ENCODE data around the gene C1R.
"Not testable (repeated sequence)": the region's sequence is repeated elsewhere in the genome, so short reads cannot be mapped to it uniquely, and the experiment has no call there.

Gene C1R

DNA sequence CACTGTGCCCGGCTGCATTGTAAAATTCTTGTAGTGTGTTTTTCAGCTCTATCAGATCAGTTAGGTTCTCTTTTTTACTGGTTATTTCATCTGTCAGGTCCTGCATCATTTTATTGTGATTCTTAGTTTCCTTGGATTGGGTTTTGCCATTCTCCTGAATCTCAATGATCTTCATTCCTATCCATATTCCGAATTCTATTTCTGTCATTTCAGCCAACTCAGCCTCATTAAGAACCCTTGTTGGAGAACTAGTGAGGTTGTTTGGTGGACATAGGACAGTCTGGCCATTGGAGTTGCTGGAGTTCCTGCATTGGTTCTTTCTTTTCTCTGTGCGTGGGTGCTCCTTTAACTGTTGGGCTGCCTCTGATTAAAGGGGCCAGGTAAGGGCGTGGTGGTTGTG, 37.3 kb downstream of the C1R start:
- Mint-ChIP-seq H3K9me3 (peaks cover 25% of the 10 kb centered on the region), H3K36me3 (ENCODE audit: low read depth) (no peaks in the 10 kb centered on the region), H3K4me3 (no peak overlapping the region), H3K4me1 (peaks cover 5% of the 10 kb centered on the region), H3K27ac (no peak overlapping the region), H3K27me3 (ENCODE audit: low read depth, poor library complexity) (peaks cover 23% of the 10 kb centered on the region)
- TF ChIP-seq, protein P1, sequence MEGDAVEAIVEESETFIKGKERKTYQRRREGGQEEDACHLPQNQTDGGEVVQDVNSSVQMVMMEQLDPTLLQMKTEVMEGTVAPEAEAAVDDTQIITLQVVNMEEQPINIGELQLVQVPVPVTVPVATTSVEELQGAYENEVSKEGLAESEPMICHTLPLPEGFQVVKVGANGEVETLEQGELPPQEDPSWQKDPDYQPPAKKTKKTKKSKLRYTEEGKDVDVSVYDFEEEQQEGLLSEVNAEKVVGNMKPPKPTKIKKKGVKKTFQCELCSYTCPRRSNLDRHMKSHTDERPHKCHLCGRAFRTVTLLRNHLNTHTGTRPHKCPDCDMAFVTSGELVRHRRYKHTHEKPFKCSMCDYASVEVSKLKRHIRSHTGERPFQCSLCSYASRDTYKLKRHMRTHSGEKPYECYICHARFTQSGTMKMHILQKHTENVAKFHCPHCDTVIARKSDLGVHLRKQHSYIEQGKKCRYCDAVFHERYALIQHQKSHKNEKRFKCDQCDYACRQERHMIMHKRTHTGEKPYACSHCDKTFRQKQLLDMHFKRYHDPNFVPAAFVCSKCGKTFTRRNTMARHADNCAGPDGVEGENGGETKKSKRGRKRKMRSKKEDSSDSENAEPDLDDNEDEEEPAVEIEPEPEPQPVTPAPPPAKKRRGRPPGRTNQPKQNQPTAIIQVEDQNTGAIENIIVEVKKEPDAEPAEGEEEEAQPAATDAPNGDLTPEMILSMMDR (IDR thresholded peaks at IDR 0.05): no peak
- DNase-seq: no peak

DNA sequence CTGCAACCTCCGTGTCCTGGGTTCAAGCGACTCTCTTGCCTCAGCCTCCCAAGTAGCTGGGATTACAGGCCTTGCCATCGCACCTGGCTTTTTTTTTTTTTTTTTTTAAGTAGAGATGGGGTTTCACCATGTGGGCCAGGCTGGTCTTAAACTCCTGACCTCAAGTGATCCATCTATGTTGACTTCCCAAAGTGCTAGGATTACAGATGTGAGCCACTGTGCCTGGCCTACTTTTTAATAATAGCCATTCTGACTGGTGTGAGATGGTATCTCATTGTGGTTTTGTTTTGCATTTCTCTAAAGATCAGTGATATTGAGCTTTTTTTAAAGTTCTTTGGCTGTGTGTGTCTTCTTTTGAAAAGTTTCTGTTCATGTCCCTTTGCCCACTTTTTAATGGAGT, 42.3 kb downstream of the C1R start:
- Mint-ChIP-seq H3K27me3 (ENCODE audit: low read depth, poor library complexity) (peaks cover 16% of the 10 kb centered on the region), H3K9me3 (peaks cover 25% of the 10 kb centered on the region)

DNA sequence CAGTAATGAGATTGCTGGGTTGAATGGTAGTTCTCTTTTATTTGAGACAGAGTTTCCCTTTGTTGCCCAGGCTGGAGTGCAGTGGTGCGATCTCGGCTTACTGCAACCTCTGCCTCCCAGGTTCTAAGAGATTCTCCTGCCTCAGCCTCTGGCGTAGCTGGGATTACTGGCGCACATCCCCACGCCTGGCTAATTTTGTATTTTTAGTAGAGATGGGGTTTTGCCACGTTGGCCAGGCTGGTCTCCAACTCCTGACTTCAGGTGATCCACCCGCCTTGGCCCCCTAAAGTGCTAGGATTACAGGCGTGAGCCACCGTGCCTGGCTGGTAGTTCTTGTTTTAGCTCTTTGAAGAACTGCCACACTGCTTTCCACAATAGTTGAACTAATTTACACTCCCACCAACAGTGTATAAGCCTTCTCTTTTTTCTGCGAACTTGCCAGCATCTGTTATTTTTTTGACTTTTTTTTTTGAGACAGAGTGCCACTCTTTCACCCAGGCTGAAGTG, 42.7 kb downstream of the C1R start:
- H3K9me3 Mint-ChIP-seq: peaks cover 25% of the 10 kb centered on the region
- H3K36me3 Mint-ChIP-seq (ENCODE audit: low read depth); H3K27ac Mint-ChIP-seq: not testable (repeated sequence)

More for the DNA sequence above, 42.3 kb downstream of the C1R start:
- not testable (repeated sequence) for H3K4me3 Mint-ChIP-seq; DNase-seq; H3K4me1 Mint-ChIP-seq; H3K36me3 Mint-ChIP-seq (ENCODE audit: low read depth); H3K27ac Mint-ChIP-seq

DNA sequence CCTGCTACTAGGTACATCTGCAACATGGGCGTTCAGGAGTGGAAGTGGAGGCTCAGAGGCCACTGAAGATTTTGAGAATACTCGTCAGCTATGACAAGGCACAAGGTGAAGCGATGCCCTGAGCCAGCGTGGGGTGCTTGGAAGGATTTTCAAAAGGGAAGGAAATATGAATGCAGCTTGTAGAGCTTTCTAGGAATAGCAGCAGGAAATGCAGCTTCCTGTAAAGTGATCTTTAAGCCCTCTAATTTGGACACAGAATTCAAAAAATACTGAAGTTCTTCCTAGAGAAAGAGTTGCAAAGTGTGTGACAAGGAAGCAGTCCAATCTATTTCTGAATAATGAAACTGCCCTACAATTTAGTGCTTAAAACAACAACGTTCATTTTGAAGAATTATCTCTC, 44.9 kb downstream of the C1R start:
- TF ChIP-seq, protein P1 (IDR thresholded peaks at IDR 0.05): no peak
- no peaks in the 10 kb centered on the region for H3K36me3 Mint-ChIP-seq (ENCODE audit: low read depth)
- no peak for DNase-seq
- H3K4me1 Mint-ChIP-seq: no peaks in the 10 kb centered on the region
- no peak overlapping the region for H3K27ac Mint-ChIP-seq
- peaks cover 8% of the 10 kb centered on the region for H3K27me3 Mint-ChIP-seq (ENCODE audit: low read depth, poor library complexity)
- no peak overlapping the region for H3K4me3 Mint-ChIP-seq
- peaks cover 19% of the 10 kb centered on the region for H3K9me3 Mint-ChIP-seq

More for the DNA sequence above, 42.7 kb downstream of the C1R start:
- peaks cover 16% of the 10 kb centered on the region for H3K27me3 Mint-ChIP-seq (ENCODE audit: low read depth, poor library complexity)
- DNase-seq, H3K4me3 Mint-ChIP-seq, H3K4me1 Mint-ChIP-seq: not testable (repeated sequence)

DNA sequence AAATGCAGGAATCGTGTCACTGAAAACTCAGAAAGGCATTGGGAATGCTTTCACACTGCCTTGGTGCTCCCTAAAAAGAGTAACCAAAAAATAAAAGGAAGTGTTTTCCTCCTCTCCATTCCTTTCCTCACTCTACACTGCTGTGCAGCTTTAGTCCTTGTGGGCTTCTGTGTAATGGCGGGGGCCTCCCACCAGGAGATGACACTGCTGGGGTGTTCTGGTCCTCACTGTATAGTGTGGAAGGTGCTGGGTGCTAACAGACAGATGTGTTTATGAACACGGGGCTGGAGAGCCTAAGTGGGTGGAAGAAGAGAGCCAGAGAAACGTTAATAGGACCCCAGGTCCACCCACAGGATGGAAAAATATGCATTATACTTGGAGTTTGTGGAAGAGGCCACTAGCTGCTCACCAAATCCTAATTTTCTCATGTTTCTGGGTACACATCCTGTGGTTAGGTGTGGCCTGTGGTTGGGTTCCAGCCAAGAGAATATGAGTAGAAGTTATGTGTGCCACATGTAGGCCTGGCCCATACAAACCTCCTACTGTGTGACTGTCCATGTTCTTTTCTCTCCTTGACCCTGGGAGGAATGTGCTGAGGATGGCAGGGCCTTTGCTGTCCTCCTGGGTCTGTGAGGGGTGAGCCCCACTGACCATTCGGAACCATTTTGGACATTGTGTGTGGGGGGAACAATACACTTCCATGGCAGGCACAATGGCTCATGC, 45.7 kb downstream of the C1R start:
- no peak for DNase-seq
- no peaks in the 10 kb centered on the region for H3K4me1 Mint-ChIP-seq
- TF ChIP-seq, protein P1 (IDR thresholded peaks at IDR 0.05): no peak
- peaks cover 8% of the 10 kb centered on the region for H3K27me3 Mint-ChIP-seq (ENCODE audit: low read depth, poor library complexity)
- H3K4me3 Mint-ChIP-seq: no peak overlapping the region
- no peak overlapping the region for H3K27ac Mint-ChIP-seq
- H3K36me3 Mint-ChIP-seq (ENCODE audit: low read depth): no peaks in the 10 kb centered on the region
- peaks cover 14% of the 10 kb centered on the region for H3K9me3 Mint-ChIP-seq

DNA sequence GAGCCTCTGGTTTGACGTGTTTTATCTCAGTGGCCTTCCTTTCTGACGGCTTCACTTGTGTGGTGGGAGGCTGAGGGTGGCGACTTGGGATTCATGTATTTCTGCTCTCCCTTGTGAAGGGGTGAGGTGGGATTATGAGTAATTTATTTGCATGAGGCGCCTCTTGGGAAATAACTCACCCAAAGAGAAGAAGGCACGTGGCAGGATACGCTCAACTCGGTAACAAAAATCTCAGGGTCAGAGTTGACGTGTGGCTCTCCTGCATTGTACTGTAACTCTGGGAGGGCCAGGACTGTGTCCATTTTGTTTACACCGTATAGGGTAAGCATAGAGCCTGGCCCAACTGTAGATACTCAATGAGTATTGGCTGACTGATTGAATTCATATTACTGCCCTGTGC, 46.3 kb downstream of the C1R start:
- no peaks in the 10 kb centered on the region for H3K36me3 Mint-ChIP-seq (ENCODE audit: low read depth)
- TF ChIP-seq, protein P1 (IDR thresholded peaks at IDR 0.05): no peak
- no peak for DNase-seq
- H3K27ac Mint-ChIP-seq: no peak overlapping the region
- no peaks in the 10 kb centered on the region for H3K4me1 Mint-ChIP-seq
- H3K4me3 Mint-ChIP-seq: no peak overlapping the region
- H3K9me3 Mint-ChIP-seq: peaks cover 8% of the 10 kb centered on the region
- peaks cover 8% of the 10 kb centered on the region for H3K27me3 Mint-ChIP-seq (ENCODE audit: low read depth, poor library complexity)

DNA sequence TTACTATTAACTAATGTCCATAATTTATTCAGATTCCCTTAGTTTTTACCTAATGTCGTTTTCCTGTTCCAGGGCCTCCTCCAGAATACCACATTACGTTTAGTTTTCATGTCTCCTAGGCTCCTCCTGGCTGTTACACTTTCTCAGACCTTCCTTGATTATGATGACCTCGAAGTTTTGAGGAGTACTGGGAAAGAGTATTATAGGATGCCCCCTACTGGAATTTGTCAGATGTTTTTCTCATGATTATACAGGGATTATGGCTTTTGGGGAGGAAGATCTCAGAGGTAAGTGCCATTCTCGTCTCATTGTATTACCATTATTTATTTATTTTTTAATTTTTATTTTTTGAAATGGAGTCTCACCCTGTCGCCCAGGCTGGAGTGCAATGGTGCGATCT, 49.4 kb downstream of the C1R start:
- peaks cover 6% of the 10 kb centered on the region for H3K27me3 Mint-ChIP-seq (ENCODE audit: low read depth, poor library complexity)
- H3K4me3 Mint-ChIP-seq: no peak overlapping the region
- TF ChIP-seq, protein P1 (IDR thresholded peaks at IDR 0.05): no peak
- peaks cover 9% of the 10 kb centered on the region for H3K9me3 Mint-ChIP-seq
- DNase-seq: no peak
- H3K36me3 Mint-ChIP-seq (ENCODE audit: low read depth): peaks cover 13% of the 10 kb centered on the region
- no peak overlapping the region for H3K27ac Mint-ChIP-seq
- peaks cover 12% of the 10 kb centered on the region for H3K4me1 Mint-ChIP-seq
